Measurements from ENCODE around the gene ATP13A1.

DNA sequence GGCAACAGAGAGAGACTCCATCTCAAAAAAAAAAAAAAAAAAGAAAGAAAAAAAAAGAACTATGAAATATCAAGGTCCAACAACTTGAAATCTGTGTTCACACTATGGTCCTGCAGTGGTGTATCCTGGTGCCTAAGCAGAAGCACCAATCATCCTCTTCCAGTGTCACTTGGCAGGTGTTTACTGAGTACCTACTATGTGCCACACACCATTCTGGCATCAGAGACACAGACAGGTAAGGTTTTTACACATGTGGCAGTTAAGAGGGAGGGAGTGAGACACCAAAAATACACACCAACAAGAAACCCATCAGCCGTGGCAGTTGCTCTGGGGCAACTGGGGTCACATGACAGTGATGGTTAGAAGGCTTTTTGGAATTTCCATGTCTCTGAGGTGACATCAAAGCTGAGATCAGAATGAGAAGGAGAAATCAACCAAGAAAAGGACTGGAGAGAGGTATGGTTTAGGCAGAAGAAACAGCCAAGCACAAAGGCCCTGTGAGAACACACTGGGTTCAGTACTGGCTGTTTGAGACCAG, 62.6 kb downstream of the ATP13A1 start:
- TF ChIP-seq, protein P1, sequence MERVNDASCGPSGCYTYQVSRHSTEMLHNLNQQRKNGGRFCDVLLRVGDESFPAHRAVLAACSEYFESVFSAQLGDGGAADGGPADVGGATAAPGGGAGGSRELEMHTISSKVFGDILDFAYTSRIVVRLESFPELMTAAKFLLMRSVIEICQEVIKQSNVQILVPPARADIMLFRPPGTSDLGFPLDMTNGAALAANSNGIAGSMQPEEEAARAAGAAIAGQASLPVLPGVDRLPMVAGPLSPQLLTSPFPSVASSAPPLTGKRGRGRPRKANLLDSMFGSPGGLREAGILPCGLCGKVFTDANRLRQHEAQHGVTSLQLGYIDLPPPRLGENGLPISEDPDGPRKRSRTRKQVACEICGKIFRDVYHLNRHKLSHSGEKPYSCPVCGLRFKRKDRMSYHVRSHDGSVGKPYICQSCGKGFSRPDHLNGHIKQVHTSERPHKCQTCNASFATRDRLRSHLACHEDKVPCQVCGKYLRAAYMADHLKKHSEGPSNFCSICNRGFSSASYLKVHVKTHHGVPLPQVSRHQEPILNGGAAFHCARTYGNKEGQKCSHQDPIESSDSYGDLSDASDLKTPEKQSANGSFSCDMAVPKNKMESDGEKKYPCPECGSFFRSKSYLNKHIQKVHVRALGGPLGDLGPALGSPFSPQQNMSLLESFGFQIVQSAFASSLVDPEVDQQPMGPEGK (CRISPR knock-in tag; IDR thresholded peaks at IDR 0.05; ENCODE audit: borderline replicate concordance), result no peak
- TF ChIP-seq ZNF70 (CRISPR knock-in tag; IDR thresholded peaks at IDR 0.05), result no peak
- TF ChIP-seq TCF4 (CRISPR knock-in tag; IDR thresholded peaks at IDR 0.05; ENCODE audit: borderline replicate concordance), result no peak
- no peak for TF ChIP-seq ZNF565 (CRISPR knock-in tag; conservative IDR thresholded peaks at IDR 0.05; ENCODE audit: low read depth)
- no peak for TF ChIP-seq TOX (CRISPR knock-in tag; IDR thresholded peaks at IDR 0.05; ENCODE audit: borderline replicate concordance)
- TF ChIP-seq, protein P2, sequence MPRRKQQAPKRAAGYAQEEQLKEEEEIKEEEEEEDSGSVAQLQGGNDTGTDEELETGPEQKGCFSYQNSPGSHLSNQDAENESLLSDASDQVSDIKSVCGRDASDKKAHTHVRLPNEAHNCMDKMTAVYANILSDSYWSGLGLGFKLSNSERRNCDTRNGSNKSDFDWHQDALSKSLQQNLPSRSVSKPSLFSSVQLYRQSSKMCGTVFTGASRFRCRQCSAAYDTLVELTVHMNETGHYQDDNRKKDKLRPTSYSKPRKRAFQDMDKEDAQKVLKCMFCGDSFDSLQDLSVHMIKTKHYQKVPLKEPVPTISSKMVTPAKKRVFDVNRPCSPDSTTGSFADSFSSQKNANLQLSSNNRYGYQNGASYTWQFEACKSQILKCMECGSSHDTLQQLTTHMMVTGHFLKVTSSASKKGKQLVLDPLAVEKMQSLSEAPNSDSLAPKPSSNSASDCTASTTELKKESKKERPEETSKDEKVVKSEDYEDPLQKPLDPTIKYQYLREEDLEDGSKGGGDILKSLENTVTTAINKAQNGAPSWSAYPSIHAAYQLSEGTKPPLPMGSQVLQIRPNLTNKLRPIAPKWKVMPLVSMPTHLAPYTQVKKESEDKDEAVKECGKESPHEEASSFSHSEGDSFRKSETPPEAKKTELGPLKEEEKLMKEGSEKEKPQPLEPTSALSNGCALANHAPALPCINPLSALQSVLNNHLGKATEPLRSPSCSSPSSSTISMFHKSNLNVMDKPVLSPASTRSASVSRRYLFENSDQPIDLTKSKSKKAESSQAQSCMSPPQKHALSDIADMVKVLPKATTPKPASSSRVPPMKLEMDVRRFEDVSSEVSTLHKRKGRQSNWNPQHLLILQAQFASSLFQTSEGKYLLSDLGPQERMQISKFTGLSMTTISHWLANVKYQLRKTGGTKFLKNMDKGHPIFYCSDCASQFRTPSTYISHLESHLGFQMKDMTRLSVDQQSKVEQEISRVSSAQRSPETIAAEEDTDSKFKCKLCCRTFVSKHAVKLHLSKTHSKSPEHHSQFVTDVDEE (CRISPR knock-in tag; IDR thresholded peaks at IDR 0.05), result no peak
